SU-DHL-6 (cell line): Measurements from ENCODE around the gene FAAP100.
A peak's percentile ranks its signal among the peaks of the same experiment; 100 is the strongest.

ENCODE experiments used
- H2AFZ ChIP-seq: fragments of 200-600 bp; sonication (generic); 2 replicates; pipeline ENCODE4 v1.6.1; 2014; ENCODE audit warnings: low read depth, mild to moderate bottlenecking, moderate library complexity, mixed read lengths, antibody characterized with exemption, low read length; ENCODE audit not compliant: severe bottlenecking
- H3F3A ChIP-seq: fragments of 200-600 bp; shearing (Covaris generic); 2 replicates; pipeline ENCODE4 v1.6.0; 2016; ENCODE audit warnings: antibody characterized with exemption, mild to moderate bottlenecking; ENCODE audit not compliant: insufficient read depth
- H3K27ac ChIP-seq: fragments of 200-600 bp; sonication (generic); 2 replicates; pipeline ENCODE4 v1.5.1; 2016; ENCODE audit warnings: low read depth, mild to moderate bottlenecking, low read length, moderate library complexity, mixed read lengths
- H3K27me3 ChIP-seq: fragments of 200-600 bp; sonication (generic), shearing (Covaris generic); 2 replicates; pipeline ENCODE4 v1.6.0; 2014; ENCODE audit warnings: mild to moderate bottlenecking, low read length
- H3K36me3 ChIP-seq: fragments of 200-600 bp; sonication (generic); 2 replicates; pipeline ENCODE4 v1.6.1; 2014; ENCODE audit warnings: mild to moderate bottlenecking, low read length, mixed read lengths
- H3K4me2 ChIP-seq: fragments of 300-600, 200-600 bp; shearing (Covaris generic), sonication (generic); 2 replicates; pipeline ENCODE4 v1.6.0; 2014; ENCODE audit warnings: low read length, low read depth, mild to moderate bottlenecking; ENCODE audit not compliant: poor library complexity, severe bottlenecking
- H3K4me3 ChIP-seq: fragments of 200-600 bp; sonication (generic); 2 replicates; pipeline ENCODE4 v1.5.1; 2014; ENCODE audit warnings: antibody characterized with exemption, low read length, mild to moderate bottlenecking, mixed read lengths; ENCODE audit not compliant: insufficient read depth, poor library complexity, severe bottlenecking
- H3K79me2 ChIP-seq: fragments of 200-600 bp; sonication (generic); 2 replicates; pipeline ENCODE4 v1.6.1; 2014; ENCODE audit warnings: mild to moderate bottlenecking, low read length, moderate library complexity; ENCODE audit not compliant: insufficient read depth
- H3K9ac ChIP-seq: fragments of 200-600 bp; sonication (generic); 2 replicates; pipeline ENCODE4 v1.7.0; 2014; ENCODE audit warnings: mild to moderate bottlenecking, low read length
- H3K9me2 ChIP-seq: fragments of 200-600 bp; sonication (generic); replicated peaks from 2 replicates; pipeline ENCODE4 v1.6.1; 2014; ENCODE audit warnings: low read length; ENCODE audit not compliant: insufficient read depth
- H3K9me3 ChIP-seq: fragments of 200-600 bp; sonication (generic); 2 replicates; pipeline ENCODE4 v1.6.1; 2014; ENCODE audit warnings: low read length, mixed read lengths; ENCODE audit not compliant: insufficient read depth
- H4K20me1 ChIP-seq: fragments of 200-600 bp; sonication (generic); 2 replicates; pipeline ENCODE4 v1.6.1; 2014; ENCODE audit warnings: low read depth, mild to moderate bottlenecking, antibody characterized with exemption, low read length, moderate library complexity, mixed read lengths
- CTCF ChIP-seq: fragments of 200-600 bp; sonication (generic); IDR thresholded peaks from one replicate; pipeline ENCODE4 v1.5.1; 2017; ENCODE audit warnings: antibody characterized with exemption, mild to moderate bottlenecking, low read length, moderate library complexity; ENCODE audit not compliant: insufficient read depth, poor library complexity, severe bottlenecking
- EZH2phosphoT487 ChIP-seq: fragments of 200-600 bp; sonication (generic), shearing (Covaris generic); conservative IDR thresholded peaks from 2 replicates; pipeline ENCODE4 v1.6.1; 2018; ENCODE audit warnings: mild to moderate bottlenecking, antibody characterized with exemption, low read length, moderate library complexity, mixed read lengths

FAAP100 gene

GRCh38 chr17:81518113-81518784, 33.9 kb downstream of the FAAP100 start:
- H3F3A ChIP-seq = peaks cover 50% of the 10 kb centered on the region
- no peaks in the 10 kb centered on the region for H3K9me2 ChIP-seq
- no peaks in the 10 kb centered on the region for H3K36me3 ChIP-seq
- peak overlapping the region; percentile 89 for H3K9ac ChIP-seq
- no peaks in the 10 kb centered on the region for H3K79me2 ChIP-seq
- H3K27me3 ChIP-seq = no peaks in the 10 kb centered on the region
- H2AFZ ChIP-seq = no peak overlapping the region
- no peaks in the 10 kb centered on the region for H3K9me3 ChIP-seq
- peak overlapping the region; percentile 71 for H3K4me2 ChIP-seq
- H3K27ac ChIP-seq = peak overlapping the region; percentile 95
- peak overlapping the region; percentile 25 for H3K4me3 ChIP-seq
- TF ChIP-seq EZH2phosphoT487 = no peak
- no peak for TF ChIP-seq CTCF
- no peaks in the 10 kb centered on the region for H4K20me1 ChIP-seq

DNA sequence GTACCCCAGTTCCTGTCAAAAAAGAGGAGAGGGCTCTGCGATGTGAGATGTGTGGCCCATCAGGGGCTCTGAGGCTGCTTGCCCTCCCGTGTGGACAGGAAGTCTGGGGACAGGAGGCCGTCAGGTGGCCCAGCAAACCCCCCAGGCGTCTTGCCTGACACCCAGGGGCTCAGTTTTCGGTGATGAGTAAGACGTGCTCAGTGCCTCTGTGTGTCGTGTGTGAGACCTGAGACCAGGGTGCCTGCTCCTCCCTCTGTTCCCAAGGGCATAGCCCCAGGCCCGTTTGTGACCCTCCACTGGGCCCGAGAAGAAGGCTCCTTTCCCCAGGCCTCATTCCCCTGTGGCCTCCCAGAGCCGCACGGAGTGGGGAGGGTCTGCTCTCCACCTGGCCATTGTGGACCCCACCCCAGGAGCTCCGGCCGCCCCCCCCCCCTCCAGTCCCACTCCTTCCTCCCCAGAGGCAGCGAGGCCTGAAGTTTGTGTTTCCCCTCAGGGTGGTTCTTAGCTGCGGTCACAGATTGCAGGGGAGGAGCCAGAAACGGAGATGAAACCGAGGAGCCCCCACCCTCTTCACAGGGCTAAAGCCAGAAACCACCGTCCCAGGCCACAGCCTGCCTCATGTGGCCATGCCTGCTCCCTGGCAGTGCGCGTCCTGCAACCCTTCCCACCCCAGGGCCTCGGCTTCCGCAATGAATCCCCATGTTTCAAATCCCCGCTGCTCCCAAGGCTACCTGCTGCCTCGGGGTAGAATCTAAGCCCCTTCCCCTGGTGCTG, 34.6 kb downstream of the FAAP100 start:
- no peak overlapping the region for H2AFZ ChIP-seq

DNA sequence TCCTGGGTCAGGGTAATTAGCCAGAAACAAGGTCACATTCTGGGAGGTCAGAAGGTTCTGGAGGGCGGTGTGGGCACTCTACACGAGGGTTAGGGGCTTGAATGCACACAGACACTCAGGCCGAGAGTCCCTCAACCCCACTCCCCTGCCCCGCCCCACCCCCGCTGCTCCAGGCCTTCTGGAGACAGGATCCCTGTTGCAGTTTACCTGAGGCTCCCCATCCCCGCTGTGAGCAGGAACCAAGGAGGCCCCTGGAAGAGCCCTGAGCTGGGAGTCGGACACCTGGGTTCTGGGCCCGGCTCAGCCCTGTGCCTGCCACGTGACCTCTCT, 35.2 kb downstream of the FAAP100 start:
- Histone ChIP-seq H3F3A (peaks cover 53% of the 10 kb centered on the region), H3K9me3 (no peaks in the 10 kb centered on the region), H3K79me2 (peaks cover 6% of the 10 kb centered on the region)

More for the DNA sequence above, 34.6 kb downstream of the FAAP100 start:
- Histone ChIP-seq H3K9ac (peak overlapping the region; percentile 89), H3F3A (peaks cover 53% of the 10 kb centered on the region), H3K9me2 (no peaks in the 10 kb centered on the region), H3K9me3 (no peaks in the 10 kb centered on the region), H3K79me2 (peaks cover under 1% of the 10 kb centered on the region; the same call in 1 of the 2 replicates), H3K27me3 (no peaks in the 10 kb centered on the region), H3K4me2 (peak overlapping the region; percentile 71), H3K36me3 (no peaks in the 10 kb centered on the region), H3K4me3 (peak overlapping the region; percentile 25), H3K27ac (peak overlapping the region; percentile 95), H4K20me1 (no peaks in the 10 kb centered on the region)
- TF ChIP-seq EZH2phosphoT487 = no peak
- TF ChIP-seq CTCF = no peak

More for the DNA sequence above, 35.2 kb downstream of the FAAP100 start:
- Histone ChIP-seq H3K4me3 (peak overlapping the region; percentile 11), H3K27ac (peak overlapping the region; percentile 95), H3K36me3 (peaks cover 3% of the 10 kb centered on the region), H3K27me3 (no peaks in the 10 kb centered on the region), H3K9ac (peak overlapping the region; percentile 89), H3K9me2 (no peaks in the 10 kb centered on the region), H3K4me2 (peak overlapping the region; percentile 71), H2AFZ (no peak overlapping the region), H4K20me1 (peaks cover 2% of the 10 kb centered on the region; the same call in 1 of the 2 replicates)
- TF ChIP-seq CTCF (no peak), EZH2phosphoT487 (no peak)
